ENCODE data around the gene TAP2.

- TF ChIP-seq EZH2 (IDR thresholded peaks at IDR 0.05; ENCODE audit: insufficient read depth, poor library complexity, severe bottlenecking) (no peak), EZH2phosphoT487 (IDR thresholded peaks at IDR 0.05; ENCODE audit: insufficient read depth, low read depth) (no peak)
Measured at GRCh38 chr6:32860674-32861073, 22.1 kb upstream of the TAP2 start.

Measured in GM23248 (cell line).